Limb (tissue), 2 donors: Measurements from ENCODE around the gene ANKRD39.

Source experiments
- DNase-seq, 2 donors: peaks; one replicate each; pipeline ENCODE4 v3.0.0-alpha.2; 2016; ENCODE audit errors: extremely low spot score in 2 of 2

ANKRD39 gene

DNA sequence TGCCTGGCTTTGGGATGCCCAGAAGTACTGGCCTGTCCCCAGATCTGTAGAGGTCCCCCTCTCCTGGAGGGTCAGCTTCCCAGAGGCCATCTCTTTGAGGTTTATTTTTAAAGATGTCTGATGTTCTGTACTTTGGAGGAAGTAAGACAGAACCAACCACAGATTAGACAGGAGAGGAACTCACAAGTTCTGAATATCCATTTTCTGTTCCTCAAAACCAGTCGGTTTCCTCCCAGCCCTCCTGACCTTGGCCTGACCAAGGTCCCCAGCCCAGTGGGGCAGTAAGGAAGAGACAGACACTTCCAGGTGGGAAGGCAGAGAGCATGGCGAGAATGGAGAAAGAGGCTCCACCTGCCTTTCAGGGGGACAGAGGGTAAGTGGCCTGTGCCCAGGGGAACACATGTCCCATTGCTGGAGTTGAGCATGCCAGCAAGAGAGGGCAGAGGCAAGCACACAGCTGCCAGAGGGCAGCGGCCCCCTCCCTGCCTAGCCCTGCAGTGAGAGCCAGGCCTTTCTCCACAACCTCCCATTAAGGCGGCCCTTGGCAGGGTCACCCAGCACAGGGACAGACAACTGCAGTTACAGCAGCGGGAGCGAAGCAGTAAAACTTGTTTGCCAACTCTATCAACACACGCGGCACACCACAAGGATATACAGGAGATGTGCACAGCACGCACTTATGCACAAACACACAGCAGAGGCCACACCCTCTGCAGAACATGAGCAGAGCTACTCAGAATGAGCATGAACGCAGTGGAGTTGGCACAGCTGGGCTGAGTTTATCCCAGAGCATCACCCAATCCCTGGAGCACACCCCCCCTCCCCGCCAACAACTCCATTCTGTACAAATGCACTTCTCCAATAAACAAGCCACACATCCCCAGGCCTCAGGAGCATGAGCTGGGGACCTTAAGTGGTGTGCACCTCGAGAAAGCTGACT is 30.5 kb upstream of the ANKRD39 start:
- DNase-seq, result no peak

DNA sequence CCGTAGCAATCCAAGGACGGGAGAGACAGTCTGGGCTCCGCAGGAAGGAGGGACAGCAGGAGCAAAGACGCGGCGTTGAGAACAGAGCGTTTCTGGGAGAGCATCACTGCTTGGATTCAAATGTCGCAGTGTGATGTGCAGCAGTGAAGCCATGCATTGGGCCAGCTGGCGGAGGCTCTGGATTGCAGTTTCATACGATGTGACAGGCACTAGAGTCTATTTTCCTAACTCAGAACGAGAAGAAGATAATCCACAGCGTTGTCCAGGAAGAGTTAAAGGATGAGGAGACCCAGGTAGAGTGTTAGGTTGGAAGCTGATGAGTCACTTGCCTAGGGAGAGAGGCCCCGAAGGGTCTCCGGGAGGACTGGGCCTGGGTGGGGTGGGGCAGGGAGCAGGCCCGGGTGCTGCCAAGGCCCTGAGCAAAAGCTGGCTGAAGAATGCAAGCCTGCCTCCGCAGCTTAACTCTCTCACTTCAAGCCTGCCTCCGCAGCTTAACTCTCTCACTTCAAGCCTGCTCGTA is 29.7 kb upstream of the ANKRD39 start:
- no peak for DNase-seq

DNA sequence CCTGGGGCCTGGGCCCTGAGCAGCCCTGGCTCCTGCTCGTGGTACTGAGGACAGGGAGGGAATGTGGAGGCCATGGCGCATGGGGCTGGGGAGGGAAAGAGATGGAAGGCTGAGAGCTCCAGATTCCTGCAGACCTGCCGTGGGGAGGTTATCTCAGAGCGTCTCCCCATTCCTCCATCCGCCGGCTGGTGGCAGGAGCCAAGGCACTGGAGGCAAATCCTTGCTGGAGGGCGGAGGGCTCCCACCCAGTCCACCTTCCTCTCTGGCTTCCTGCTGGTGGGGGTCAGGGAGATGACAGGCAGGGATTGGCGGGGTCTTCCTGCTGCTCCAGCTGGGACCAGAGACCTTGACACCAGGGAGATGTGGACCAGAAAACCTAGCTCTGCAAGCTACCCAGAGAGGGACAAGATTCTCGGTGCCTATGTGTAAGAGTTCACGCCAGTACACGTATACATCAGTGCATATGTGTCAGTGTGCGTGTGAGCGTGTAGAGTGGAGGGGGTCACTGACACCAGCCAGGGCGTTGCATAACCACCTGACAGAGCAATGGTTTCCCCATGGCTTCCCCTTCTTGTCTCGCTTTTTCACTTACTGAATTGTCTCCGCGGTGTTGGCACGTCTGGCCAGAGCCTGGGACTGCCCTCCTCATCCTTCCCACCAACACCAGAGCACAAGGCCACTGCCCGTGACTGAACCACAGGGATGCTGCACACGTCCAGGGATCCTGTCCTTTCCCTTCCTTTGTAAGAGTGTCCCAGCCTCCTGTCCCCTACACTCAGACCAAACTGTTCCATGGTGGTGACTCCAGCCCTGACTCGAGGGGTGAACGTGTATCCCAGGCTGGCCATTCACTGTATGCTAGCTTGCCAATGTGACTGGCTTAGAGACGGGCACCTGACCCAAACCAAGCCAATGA is 27.9 kb upstream of the ANKRD39 start:
- DNase-seq, result no peak

DNA sequence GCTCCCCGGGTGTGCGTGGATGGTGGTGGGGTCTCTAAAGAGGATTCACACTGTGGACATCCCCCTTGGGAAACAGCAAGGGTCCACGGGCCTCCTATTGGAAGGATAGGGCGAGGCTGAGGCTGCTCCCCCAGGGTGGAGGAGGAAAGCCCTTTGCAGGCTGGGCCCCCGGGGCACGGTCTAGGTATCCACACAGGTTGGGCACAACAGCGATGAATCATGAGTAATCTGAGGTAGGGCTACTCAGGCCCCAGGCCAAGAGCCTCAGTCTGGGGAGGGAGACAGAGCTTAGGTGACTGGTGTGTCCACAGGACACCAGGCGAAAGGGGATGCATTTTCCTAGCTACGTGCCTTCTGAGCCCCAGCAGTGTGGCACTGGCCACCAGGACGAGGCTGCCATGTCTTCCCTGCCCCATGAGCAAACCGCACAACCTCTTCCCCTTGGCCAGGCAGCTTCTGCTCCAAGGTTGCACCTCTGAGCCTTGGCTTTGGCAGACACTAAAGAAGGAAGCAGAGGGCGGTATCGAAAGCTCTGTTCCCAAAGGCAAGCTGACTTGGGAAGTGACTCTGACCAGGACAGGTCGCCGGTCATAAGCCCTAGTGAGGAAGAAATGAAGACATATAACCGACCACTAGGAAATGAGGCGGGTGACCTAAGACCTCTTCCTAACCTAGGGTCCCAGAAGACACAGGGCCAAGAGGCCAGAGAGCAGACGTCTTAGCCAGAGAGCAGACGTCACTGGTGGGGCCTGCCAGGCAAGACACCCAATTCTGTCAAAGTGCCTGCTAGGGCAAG is 26.7 kb upstream of the ANKRD39 start:
- DNase-seq, result no peak

DNA sequence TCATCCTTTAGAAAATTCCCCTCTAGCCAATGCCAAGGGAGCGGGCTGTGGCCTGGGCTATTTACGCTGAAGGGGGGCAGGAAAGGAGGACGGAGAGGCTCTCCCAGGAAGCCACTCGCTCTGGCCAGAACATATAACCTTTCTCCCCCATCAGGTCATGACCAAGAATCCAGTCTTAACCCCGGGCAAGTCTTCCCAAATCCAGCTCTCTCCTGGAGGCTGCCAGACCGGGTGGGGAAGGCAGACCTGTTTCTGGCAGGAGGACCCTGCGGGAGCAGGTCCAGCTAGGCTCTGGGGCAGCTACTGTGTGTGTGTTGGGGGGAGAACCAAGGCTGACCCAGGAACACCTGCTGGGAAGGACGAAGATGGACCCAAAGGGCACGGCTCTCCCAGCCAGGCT is 25.5 kb upstream of the ANKRD39 start:
- DNase-seq, result no peak

DNA sequence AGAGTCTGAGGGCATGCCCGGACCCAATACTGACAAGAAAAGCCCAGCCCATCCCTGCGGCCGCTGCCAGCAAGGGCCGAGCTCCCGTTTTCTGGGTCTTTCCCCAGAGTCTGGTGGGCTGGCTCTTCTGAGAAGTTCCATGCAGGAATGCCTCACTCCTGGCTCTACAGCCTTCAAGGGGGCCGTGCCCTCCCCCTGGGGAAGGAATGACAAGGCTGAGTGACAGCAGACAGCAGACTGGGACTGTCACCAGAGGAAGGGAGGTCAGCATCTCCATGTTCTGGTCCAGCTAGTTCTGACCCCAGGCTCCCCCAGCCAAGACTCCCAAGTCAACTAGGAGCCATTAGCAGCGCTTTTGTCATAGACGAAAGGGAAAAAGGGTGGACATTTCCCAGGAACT is 25.1 kb upstream of the ANKRD39 start:
- no peak for DNase-seq

DNA sequence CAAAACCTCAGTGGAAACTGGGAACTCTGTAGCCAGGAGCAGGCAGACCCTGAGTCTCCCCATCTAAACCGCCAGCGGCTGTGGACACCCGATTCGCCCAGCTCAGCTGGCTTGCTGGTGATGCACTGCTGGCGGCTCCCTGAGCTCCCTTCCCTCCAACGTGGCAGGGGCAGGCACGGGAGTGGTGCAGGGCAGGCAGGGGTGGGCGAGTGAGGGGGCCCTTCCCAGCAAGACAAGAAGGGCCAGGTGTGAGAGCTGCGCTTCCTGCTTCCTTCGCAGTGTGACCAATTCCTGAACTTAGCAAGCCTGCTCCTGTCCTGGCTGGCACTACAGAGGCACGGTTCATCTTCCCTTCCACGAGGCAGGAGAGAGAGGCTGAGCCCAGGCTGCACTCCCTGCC is 24.4 kb upstream of the ANKRD39 start:
- no peak for DNase-seq

DNA sequence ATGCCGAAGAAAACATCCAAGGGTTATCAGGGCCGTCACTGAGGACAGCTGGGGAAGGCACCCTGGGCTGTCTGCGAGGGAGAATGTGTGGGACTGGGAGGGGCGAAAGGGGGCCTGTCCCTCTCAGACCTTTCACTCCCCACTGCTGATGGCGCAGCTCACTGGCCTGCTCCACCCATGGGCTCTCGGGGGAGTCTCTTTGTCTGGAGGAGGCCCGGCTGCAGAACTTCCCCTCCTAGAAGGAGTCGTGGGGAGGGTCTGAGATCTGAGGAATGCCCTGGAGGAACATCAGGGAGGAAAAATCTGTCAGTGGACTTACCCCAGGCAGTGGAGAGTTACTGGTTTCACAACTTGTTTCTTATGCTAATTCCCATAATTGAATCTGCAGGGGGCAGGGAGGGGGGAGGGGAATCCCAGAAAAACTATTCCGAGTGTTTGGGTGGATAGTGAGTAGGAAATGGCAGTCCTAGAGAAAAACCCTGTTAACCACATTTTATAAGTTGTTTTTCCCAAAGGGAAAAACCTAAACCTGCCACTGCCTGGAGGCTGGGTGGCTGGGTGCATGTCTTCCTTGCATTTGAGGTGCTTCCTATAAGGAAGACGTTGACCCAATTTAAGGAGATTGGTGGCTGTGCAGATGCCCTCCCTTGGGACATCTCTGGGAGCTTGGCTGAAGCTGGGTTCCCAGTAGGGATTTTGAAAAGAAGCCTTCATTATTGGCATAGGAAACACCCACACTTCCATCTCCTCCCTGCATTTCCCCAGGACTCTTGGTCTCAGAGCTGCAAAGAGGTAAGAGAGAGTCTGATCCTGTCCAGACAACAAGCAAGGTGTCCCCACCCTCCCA is 23.8 kb upstream of the ANKRD39 start:
- DNase-seq, result no peak

DNA sequence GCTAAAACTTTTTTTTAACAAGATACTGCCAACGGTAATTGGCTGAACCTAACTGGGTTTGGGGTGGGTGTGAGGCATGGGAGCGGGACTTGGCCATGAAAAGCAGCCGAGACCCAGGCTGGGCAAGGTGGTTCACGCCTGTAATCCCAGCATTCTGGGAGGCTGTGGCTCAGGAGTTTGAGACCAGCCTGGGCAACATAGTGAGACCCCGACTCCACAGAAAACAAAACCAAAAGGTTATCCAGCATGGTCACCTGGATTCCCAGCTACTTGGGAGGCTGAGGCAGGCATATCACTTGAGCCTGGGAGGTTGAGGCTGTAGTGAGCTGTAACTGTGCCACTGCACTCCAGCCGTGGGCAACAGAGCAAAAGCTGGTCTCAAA is 23.1 kb upstream of the ANKRD39 start:
- DNase-seq, result no peak

DNA sequence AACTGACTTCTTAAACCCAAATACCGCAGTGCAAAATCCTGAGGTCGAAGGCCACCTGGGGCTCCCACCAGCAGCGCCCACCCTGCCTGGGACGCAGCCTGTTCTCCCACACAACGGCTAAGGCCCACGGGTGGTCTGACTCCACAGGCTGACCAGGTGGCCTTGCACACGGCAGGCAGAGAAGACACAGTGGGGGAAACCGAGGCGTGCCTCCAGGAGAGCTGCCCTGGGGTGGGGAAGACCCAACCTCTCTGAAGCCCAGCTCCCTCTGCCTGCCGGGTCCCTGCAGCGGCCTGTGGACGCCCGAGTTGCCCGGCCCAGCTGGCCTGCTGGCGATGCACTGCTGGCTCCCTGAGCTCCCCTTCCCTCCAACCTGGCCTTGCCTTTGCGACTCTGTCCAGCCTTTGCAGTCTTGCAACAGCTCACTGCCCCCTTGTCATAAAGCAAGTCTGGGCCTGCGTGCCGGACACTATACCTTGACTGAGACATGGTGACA is 21.8 kb upstream of the ANKRD39 start:
- DNase-seq, result no peak

DNA sequence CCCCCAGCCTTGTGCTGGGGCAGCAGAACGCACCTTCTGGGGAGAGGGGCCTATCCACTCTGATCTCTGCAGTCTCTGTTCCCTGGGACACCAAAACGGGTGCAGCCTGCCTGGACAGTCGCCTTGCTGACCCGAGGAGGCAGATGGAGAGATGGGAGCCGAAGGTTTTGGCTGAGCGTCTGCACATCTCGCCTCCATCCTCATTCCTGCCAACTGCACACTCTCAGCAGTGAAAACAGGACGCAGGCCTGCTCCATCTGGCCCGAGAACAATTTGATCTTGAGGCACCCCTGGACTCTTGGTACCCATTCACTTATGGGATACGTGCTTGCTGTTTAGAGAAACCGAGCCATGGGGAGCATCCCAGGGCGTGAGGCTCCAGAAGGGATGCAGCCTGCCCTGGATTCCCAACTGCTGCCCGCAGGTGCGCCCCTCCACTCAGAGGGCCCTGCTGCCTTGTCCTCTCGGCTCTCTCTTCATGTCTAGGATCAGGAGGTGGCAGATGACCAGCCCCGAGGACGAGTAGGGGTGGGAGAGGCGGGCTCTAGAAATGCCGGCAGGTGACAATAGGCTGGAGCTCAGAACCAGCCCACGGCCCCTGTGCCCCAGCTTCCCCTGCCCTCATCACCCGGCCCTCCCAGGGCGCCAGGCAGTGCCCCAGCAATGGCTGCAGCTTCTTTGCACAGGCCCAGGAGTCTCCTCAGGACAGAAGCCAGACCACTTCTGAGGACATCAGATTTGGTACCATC is 21.2 kb upstream of the ANKRD39 start:
- DNase-seq, result no peak

DNA sequence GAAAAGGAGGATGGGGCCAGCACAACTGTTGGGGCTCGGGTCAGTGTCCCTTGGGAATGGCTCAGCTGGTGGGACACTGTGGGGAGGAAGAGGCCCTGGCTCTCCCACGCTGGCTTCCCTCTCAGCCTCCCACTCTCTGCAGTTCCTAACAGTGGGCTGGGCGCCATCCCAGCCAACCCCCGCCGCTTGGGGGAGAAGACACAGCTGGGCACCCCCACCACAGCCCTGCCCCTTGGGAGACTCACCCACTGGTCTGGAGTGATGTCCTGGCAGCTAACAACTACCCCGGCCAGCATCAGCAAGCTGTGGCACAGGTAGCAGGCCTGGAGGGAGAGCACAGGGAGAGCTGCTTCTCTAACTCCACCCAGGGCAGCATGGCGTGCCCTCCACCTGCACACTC is 20.4 kb upstream of the ANKRD39 start:
- DNase-seq, result no peak

DNA sequence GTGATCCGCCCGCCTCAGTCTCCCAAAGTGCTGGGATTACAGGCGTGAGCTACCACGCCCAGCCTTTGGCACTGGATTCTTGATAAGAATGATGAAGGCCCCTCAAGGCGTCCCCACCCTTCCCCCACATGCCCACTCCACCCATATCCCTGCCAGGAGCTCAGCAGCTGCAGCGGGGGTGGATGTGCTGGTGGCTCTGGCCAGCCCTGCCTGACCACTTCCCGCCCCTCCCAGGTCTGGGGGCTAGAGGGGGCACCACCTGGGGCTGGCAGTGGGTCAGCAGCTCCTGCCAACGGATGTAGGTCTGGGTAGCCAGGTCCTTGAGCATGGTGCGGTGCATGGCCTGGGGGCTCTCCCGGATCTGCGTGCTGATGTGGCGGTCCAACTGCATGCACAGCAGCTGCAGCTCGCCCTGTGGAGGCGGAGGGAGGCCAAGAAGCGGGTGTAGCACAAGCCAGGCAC is 19.8 kb upstream of the ANKRD39 start:
- DNase-seq, result no peak

DNA sequence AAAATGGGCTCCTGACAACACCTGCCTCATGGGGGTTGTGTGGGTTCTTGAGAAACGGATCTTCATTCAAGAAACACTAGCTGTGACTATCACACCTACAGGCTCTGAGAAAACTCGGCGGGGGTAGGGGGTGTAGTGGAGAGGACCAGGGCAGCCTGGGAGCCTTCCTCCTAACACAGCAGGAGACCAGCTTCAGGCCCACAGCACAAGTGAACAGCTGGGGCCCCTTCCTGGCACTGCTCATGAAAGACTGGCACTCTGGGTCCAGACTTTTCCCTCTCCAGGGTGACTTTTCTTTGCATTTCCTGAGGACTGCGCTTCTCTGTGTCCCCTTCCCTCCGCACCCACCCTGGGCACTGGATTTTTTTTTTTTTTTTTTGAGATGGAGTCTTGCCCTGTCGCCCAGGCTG is 19.2 kb upstream of the ANKRD39 start:
- DNase-seq, result no peak

DNA sequence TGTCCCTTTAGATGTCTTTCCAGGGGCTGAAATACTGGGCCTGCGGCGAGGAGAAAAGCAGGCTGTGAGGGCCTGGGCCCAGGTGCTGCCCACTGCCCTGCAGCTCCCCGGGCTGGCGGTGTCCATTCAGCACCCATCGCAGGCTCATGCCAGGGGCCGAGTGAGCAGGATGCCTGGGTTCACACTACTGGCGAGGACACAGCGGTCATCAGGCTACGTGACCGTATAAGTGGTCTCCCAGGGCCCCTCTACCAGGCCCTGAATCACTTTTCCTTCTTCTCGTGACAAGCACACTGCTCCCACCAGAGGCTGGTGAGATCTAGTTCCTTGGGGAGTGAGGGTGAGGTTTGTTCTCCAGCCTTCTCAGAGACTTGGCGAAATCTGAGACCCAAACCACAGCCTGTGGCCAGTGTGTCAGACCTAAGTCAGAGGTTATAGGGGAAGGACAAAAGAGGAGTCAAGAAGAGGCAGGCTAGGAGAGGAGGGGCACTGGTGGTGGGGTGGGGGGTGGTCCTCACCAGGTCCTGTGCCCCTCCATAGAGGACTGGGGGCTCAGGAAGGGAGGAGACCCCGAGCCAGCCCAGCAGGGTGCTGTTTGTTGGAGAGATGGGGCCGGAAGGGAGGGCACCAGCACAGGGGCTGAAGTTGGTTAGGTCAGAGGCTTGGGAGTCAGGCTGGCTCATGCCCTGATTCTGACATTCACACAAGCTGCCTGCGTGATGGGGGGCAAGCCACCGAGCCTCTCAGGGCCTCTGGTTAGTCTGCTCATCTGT is 18.6 kb upstream of the ANKRD39 start:
- no peak for DNase-seq

DNA sequence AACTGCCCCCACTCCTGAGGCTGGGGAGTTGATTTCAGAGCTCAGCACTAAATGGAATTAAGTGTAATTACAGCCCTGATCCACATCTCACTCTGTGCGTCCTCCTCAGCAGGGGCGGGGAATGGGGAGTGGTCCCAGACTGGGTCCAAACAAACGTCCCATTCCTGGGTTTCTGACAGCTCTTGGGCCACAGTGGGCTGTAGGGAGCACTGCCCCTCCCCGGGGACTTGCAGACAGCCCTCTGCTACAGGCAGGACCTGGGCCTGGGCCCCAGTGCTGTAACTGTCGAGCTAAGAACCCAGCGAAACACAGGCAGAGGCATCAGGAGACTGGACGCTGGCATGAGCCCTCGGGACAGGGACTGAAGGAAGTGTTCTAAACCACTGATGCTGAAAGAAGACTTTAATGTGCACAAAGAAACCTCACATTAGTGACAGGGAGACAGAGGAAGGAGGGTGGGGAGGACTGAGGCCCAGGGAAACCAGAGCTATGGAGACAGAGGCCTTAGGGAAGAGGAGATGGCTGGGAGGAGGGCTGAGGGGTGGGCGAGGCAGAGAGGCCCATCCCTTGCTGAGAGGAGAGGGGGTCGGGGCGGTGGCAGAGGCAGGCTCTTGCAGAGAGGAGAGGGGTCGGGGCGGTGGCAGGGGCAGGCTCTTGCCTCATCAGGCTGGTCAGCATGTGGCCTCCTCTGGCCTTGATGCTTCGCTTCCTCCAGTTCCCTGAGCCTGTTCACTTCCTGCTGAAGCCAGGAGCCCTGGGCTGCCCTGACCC is 17.9 kb upstream of the ANKRD39 start:
- no peak for DNase-seq

DNA sequence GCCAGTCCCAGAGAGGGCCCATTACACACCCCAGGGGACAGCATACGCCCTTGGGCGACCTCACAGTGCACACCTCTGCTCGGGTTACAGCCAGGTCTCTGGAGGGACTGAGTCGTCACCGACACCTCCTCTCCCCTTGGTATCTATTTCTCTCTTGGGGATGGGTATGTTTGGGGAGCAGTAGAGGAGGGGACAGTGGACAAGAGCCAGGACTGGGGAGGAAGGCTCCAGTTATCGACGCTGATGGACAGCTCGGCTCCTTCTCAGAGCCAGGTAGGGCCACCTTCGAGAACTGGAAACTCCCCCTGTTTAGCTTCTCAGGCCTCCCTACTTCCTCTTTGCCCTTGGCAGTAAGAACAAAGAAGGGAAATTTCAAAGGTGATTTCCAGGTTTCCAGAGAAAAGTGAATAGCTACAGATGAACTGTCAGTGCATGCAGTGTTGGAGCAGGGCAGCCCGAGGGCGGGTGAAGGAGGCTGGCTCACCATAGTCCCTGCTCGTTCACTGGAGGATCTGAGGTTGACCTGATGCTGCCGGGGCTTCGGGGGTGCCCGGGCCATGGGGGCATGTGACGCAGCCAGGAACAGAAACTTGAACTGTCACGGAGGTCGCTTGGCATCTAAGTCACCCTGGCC is 16.5 kb upstream of the ANKRD39 start:
- DNase-seq, result no peak
